ENCODE data around the gene MMP24. TPM values are rescaled to one million over a fixed set of nuclear protein-coding genes. Genes with fewer than 3 reads are reported as not detected.

The MMP24 gene
- total and polyA plus RNA-seq, 2 of the 13 experiments (the other 11 are each of a cell fraction or from before 2014, with no cell fraction given), result 0.29 to 0.35 TPM

- TF ChIP-seq ZNF513 (CRISPR knock-in tag; conservative IDR thresholded peaks at IDR 0.05) (no peak), ETV5 (CRISPR knock-in tag; IDR thresholded peaks at IDR 0.05; ENCODE audit: borderline replicate concordance) (no peak), HES4 (CRISPR knock-in tag; IDR thresholded peaks at IDR 0.05; ENCODE audit: borderline replicate concordance) (peak; percentile 71; the same call in 1 of the 2 replicates), ELF1 (CRISPR knock-in tag; IDR thresholded peaks at IDR 0.05) (no peak), ZNF350 (CRISPR knock-in tag; IDR thresholded peaks at IDR 0.05; ENCODE audit: borderline replicate concordance, low read depth) (peak; percentile 54; the same call in 1 of the 2 replicates), ATF2 (CRISPR knock-in tag; IDR thresholded peaks at IDR 0.05) (no peak)
These were observed 60.5 kb downstream of the MMP24 start (continued) for GRCh38 chr20:35286899-35287508.

DNA sequence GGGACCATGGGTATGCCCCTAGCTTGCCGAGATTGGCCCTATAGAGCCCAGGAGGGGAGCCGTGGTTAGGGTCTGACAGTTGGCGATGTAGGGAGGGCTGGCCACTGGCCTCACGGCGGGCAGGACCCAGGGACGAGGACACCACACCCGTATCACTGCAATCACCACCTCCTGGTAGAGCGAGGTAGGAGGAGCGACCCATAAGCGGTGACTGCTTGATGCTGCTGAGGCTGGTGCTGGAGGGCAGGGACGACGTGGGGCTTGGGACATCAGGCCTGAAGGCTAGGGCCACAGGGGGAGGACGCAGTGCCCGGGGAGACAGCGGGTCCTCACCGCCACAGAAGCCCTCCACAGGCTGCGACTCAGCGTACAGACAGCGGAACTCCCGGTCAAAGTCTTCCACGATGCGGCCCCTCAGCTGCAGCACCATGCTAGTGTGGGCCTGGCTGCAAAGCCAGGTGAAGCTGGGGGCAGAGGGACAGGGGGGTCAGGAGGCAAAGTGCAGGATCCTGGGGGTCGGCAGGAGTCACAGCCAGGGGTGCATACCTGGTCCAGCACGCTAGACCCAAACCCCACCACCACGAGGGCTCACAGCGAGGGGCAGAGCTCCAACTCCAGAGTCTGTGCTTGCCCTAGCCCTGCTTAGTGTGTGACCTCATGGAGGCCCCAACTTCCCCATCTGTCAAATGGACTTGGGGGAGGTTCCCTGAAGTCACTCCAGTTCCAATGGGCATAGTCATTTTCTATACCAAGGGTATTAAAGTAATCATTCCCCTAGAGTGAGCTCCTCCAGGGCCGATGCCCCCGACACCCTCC is 61.2 kb downstream of the MMP24 start:
- ATAC-seq, result peak; percentile 12
- no peaks in the 10 kb centered on the region for H3K9me3 ChIP-seq (ENCODE audit: low read length)
- TF ChIP-seq ZNF768 (CRISPR knock-in tag; IDR thresholded peaks at IDR 0.05) (peak; percentile 53; the same call in 1 of the 2 replicates), SAP130 (CRISPR knock-in tag; IDR thresholded peaks at IDR 0.05; ENCODE audit: low read depth) (peak; percentile 29; the same call in 1 of the 2 replicates), ZNF616 (CRISPR knock-in tag; IDR thresholded peaks at IDR 0.05; ENCODE audit: low read depth) (peak; percentile 67; the same call in 1 of the 2 replicates), ZNF777 (CRISPR knock-in tag; IDR thresholded peaks at IDR 0.05) (no peak), ZBTB1 (CRISPR knock-in tag; IDR thresholded peaks at IDR 0.05; ENCODE audit: borderline replicate concordance) (no peak), ARID4A (CRISPR knock-in tag; IDR thresholded peaks at IDR 0.05; ENCODE audit: borderline replicate concordance) (peak; percentile 53; the same call in 1 of the 2 replicates), SOX5 (CRISPR knock-in tag; IDR thresholded peaks at IDR 0.05; ENCODE audit: borderline replicate concordance) (no peak), SRY (CRISPR knock-in tag; IDR thresholded peaks at IDR 0.05) (peak; percentile 73; the same call in 1 of the 2 replicates)

More for the DNA sequence above, 61.2 kb downstream of the MMP24 start:
- DNase-seq (ENCODE audit: low spot score), result no peak
- Histone ChIP-seq H3K36me3 (replicated peaks in 1 of 2; ENCODE audit: control insufficient read depth in 1 of 2, insufficient read depth in 2 of 2, low read length in 2 of 2) (no peaks in the 10 kb centered on the region), H3K27ac (ENCODE audit: extremely low read length, insufficient read depth, low read length) (no peak overlapping the region), H3K4me1 (ENCODE audit: insufficient read depth, low read length) (peaks cover 70% of the 10 kb centered on the region), H3K9ac (ENCODE audit: insufficient read depth, low read depth, low read length) (no peak overlapping the region), H4K20me1 (ENCODE audit: insufficient read depth, low read length) (0 out of 2 replicates have a peak, but pooled peaks cover 3% of the 10 kb centered on the region), H3K4me2 (ENCODE audit: low read depth, low read length) (peak overlapping the region; percentile 91), H2AFZ (ENCODE audit: low read length) (no peak overlapping the region), H3K79me2 (ENCODE audit: insufficient read depth, low read length) (peaks cover 23% of the 10 kb centered on the region), H3K27me3 (ENCODE audit: control insufficient read depth in 1 of 2, insufficient read depth in 2 of 2, low read length in 2 of 2) (peaks cover 6 to 31% of the 10 kb centered on the region in 2 experiments; a peak in 4 of 5 replicates), H3K4me3 (replicated peaks in 1 of 3; ENCODE audit: insufficient read depth in 1 of 3, low read depth in 2 of 3, low read length in 3 of 3) (peak overlapping the region in 2 of 3 experiments; percentile 37 to 98; a peak in 4 of 6 replicates)
- FAIRE-seq, result no peak
- intact Hi-C loops (cut with micrococcal nuclease; ENCODE audit: unreplicated experiment) (no loop called here), in situ Hi-C loops (cut with HindIII; ENCODE audit: extremely low pct_ligation_motif_present, low pct_unique_long_range_greater_than_20kb) (no loop called here)
- WGBS (ENCODE audit: low lambda C conversion rate), result 39% methylated on average over 14 of the region's 28 CpGs
- ChIA-PET CTCF (ENCODE audit: low intra/inter-chr PET ratio, low total read pairs) (no interaction called here), POLR2A (interaction anchor here (1.4 to 3.0 kb wide), 8 partner anchors 8 to 168 kb away, joined by 4 to 26 read pairs (median 8); partner anchors contain the start of genes CEP250 and EDEM2)
- no TSS peak for BruUV-seq (replicated peaks)

Data from HepG2 (cell line).